Fibroblast of villous mesenchyme (primary cell): ENCODE data around the gene ASB18. TPM values are rescaled to one million over a fixed set of nuclear protein-coding genes. Genes with fewer than 3 reads are reported as not detected.

Experiments
- DNase-seq: peaks from one replicate; pipeline ENCODE4 v3.0.0-alpha.2; 2010; ENCODE audit warnings: low read depth
- H3K4me3 ChIP-seq: 2 replicates; pipeline ENCODE4 v1.5.1; 2011; ENCODE audit warnings: low read depth, mild to moderate bottlenecking, low read length
- total RNA-seq: library from RNA; depleted of rRNA; stranded (reverse); fragments of >200 nt; gene quantifications from 2 replicates; pipeline ENCODE4 v1.2.3, GENCODE V29; 2012
- TF ChIP-seq, protein P1 (sequence below): IDR thresholded peaks from 2 replicates; pipeline ENCODE4 v1.5.1; 2012; ENCODE audit warnings: low read depth, mild to moderate bottlenecking, low read length; ENCODE audit not compliant: insufficient read depth

The ASB18 gene
- total RNA-seq, 1 donor, result not detected

DNA sequence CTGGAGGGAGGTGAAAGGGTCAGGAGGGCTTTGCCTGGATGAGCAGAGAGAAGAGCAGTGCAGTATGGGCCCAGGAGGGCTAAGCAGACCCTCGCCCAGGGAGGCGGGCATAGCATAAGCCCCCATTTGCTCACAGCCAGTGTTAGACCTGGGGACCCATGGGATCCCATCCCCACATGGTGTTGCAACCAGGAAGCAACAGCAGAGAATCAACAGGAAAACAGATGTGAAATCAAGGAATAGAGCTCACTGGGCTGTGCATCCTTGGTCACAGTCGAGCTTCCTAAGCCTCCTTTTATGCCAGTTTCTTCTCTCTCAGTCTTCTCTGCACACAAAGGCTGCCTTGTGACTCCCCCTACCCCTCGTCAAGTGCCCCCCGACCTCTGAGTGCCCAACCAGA lies 19.9 kb downstream of the ASB18 start:
- TF ChIP-seq, protein P1, sequence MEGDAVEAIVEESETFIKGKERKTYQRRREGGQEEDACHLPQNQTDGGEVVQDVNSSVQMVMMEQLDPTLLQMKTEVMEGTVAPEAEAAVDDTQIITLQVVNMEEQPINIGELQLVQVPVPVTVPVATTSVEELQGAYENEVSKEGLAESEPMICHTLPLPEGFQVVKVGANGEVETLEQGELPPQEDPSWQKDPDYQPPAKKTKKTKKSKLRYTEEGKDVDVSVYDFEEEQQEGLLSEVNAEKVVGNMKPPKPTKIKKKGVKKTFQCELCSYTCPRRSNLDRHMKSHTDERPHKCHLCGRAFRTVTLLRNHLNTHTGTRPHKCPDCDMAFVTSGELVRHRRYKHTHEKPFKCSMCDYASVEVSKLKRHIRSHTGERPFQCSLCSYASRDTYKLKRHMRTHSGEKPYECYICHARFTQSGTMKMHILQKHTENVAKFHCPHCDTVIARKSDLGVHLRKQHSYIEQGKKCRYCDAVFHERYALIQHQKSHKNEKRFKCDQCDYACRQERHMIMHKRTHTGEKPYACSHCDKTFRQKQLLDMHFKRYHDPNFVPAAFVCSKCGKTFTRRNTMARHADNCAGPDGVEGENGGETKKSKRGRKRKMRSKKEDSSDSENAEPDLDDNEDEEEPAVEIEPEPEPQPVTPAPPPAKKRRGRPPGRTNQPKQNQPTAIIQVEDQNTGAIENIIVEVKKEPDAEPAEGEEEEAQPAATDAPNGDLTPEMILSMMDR, result no peak
- no peak overlapping the region for H3K4me3 ChIP-seq

DNA sequence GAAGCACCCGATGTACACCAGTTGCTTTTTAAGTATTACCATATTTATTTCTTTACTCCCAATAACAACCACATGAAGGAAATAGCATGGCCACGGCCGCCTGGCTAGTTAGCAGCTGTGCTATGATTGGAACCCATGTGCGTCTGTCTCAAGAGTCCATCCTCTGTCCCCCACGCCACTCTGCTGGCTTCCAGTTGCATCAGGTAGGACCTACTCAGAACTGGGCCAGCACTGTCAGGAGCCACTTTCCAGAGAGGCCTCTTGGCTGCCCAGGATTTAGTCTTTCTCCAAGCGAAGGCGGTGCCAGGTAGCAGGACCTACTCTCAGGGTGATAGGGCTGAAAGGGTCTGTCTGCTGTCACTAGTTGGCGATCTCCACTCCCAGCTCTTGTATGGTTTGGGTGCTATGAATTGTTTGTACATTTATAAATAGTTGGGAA lies 22.1 kb downstream of the ASB18 start:
- DNase-seq, result no peak
- TF ChIP-seq, protein P1, result no peak
- no peak overlapping the region for H3K4me3 ChIP-seq

More for the DNA sequence above, 19.9 kb downstream of the ASB18 start:
- DNase-seq, result no peak

DNA sequence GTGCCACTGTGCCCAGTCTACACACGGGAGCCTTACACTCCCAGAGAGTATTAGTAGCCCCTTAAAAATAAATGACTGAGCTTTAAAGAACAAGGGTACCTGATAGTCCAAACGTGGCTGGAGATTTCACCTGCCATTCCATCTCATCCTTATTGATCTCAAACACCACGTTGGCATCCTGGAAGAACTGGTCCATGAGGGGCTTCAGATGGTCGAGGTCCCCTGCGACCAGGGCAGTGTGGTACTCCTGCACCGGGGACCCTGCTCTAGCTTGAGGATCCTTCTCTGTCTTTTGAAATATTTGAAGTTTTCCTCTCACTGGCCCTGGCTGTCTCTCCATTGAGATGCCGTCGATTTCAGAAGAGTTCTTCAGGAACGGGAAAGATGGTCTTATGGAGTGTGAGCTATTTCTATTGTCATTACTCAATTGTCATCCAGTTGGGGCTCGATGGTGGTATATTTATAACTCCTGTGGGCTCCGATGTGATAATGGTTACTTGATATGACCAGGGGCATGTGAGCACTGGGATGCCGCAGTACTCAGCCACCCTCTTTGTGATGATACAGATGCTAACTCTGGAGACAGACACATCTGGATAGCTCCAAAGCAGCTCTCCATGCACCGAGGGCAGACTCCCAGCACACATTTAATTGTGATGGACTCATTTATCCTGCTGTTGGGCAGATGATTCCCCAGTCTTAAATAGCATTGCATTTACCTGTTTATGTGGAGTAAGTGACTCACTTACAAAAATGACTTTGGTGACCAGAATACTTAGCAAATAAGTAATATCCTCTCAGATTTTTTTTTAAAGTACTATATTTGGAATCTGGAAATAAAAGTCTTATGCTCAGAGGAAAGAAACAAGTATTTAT lies 22.8 kb downstream of the ASB18 start:
- H3K4me3 ChIP-seq, result no peak overlapping the region
- TF ChIP-seq, protein P1, result no peak
- DNase-seq, result no peak

DNA sequence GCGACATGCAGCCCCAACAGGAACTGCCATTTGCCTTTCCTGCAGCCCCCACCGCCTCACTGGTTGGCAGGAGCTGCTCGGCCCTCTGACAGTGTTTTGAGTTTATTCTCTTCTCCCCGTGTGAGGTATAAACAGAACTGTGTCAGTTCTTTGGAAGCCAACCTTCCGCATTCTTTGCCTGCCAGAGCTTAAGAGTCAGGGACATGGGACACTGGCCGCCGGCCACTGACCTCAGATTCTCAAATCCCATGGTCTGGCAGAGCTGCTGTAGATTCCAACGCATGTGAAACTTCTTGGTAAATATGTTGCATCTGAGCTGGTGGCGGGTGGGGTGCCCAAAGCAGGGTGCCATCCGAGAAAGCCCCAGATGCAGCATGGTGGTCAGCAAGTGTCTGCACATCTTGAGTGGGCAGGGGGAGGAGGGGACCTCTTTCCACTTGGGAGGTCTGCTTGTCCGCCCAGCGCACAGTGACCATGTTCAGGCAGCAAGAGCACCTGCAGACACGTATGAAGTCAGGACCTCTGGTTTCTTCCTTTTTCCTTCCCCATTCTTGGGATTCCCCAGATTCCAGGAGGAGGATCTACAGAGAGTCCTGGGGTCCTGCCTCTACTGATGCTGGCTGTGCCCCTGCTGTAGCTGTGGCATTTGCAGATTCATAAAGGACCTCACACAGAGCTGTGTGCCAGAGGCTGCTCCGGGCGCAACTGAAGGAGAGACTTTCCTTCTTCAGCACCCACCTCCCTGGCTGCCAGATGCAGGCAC lies 23.8 kb downstream of the ASB18 start:
- TF ChIP-seq, protein P1, result no peak
- no peak overlapping the region for H3K4me3 ChIP-seq
- no peak for DNase-seq

DNA sequence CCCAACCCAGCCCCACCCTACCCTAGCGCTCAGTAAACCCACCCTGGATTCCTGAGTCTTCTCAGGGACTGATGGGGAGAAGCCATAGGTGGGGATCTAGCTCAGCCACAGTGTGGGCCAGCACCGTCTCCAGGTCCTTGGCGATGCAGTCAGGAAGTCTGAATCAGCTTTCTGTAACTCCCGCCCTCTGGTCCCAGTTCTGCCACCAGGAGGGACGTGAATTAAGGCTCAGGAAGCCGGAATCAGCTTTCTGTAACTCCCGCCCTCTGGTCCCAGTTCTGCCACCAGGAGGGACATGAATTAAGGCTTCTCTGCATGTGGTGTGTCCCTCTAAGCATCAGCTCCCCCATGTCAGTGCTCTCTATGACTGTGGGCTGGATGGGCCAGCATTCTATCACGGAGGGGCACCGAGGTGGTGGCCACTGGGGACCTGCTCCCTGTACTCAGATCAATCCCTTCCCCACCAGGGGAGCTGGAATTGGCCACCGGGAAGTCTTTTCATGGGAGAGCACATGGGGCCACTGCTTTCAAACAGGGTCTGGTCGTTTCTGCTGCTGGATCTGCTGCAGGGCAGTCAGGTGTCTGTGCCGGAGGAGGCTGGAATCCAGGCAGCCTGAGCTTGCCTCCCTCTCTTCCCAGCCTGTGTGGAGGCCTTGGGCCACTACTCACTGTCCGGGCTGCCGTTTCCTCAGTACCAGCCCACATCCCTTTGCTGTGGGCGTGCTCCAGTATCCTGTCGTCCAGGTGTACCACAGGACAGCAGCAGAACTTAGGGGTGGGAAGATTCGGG lies 24.7 kb downstream of the ASB18 start:
- no peak for DNase-seq
- TF ChIP-seq, protein P1, result no peak
- H3K4me3 ChIP-seq, result no peak overlapping the region

DNA sequence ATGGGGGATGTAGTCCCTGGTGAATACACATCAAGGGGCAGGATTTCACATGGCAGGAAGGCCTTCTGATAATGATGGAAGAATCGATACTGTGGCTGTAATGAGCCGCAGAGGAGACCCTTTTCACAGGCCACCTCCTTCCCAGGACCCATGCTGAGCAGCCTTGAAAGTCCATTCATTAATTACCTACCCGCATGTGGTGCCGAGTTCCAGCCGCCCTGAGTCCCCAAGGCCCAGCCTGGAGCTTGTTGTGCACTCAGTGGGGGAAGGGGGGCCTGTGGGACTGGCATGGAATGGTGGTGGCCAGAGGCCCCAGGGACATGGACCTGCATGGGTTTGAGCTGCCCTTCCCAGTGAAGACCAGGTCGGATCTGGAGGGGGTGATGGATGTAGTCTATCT lies 25.5 kb downstream of the ASB18 start:
- DNase-seq, result no peak
- TF ChIP-seq, protein P1, result no peak
- no peak overlapping the region for H3K4me3 ChIP-seq
